AG08396 (cell line): ENCODE data around the gene XIRP2.
A peak's percentile ranks its signal among the peaks of the same experiment; 100 is the strongest.
"Not testable (repeated sequence)": the region's sequence is repeated elsewhere in the genome, so short reads cannot be mapped to it uniquely, and the experiment has no call there.

Source experiments
- DNase-seq: peaks from one replicate; pipeline ENCODE4 v3.0.0; 2012; ENCODE audit warnings: low spot score, mixed read lengths

The XIRP2 gene

GRCh38 chr2:167052825-167053224 is 164.5 kb downstream of the XIRP2 start:
- peak; percentile 10 for DNase-seq

DNA sequence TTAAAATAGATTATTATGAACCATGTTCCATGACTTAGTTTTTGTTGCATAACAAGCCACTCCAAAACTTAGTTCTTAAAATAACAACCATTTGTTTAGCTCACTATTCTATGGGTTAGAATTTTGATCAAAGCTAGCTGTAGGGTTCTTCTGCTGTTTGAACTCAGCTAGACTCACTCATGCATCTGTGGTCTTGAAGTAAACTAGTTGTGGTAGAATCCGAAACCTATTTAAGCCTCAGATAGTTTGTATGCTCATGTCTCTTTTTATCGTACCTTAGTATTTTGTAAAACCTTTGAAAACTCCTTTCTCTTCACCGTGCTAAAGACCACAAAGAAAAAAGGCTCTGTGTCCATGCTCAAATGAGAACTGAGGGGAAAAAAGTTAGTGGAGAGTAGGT is 166.6 kb downstream of the XIRP2 start:
- DNase-seq, result no peak

DNA sequence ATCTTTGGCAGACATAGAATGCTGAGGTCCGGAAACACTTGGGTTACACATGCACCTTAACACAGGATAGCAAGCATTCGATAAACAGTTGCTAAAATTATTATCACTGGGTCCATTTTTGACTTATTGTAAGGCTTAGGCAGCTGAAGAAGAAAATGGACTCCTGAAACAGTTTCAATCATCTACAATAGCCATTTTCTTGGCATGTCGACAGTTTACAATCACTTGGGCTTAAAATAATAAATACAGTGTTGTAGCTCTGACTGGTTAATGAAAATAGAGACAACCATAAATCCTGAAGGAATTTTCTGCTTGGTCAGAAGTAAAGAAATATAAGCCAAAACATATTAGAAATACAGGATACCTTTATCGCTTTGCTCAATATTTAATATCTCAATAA is 169.2 kb downstream of the XIRP2 start:
- no peak for DNase-seq

DNA sequence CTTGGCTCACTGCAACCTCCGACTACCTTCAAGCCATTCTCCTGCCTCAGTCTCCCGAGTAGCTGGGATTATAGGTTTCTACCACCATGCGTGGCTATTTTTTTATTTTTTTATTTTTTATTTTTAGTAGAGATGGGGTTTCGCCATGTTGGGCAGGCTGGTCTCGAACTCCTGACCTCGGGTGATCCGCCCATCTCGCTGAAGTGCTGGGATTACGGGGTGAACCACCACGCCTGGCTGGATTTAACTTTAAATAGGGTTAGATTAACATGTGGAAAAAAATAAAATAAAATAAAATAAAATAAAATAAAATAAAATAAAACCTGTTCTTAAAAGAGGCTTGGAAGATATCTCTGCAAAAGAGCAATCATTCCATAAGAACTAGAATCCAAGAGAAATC is 170.9 kb downstream of the XIRP2 start:
- no peak for DNase-seq

DNA sequence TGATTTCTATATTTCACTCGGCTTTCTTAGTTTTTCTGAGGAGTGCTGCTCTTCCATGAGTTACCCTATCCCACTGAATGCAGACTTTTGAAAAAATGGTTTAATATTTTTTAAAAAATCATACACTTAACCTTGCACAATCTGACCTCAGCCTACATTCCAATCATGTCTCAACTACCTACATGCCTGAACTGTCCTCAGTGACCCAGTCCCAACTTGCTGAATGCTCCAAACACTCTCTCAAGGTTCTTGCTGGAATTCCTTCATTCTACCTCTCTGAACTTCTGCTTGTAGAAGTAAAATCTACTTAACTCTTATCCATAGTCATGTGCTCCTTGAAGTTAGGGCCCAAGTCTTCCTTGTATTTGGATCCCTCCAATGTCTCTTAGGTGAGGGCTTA is 181.6 kb downstream of the XIRP2 start:
- no peak for DNase-seq

- not testable (repeated sequence) for DNase-seq
Observed at GRCh38 chr2:167075708-167076107, 187.4 kb downstream of the XIRP2 start.

GRCh38 chr2:167098931-167099330 is 210.7 kb downstream of the XIRP2 start:
- DNase-seq, result not testable (repeated sequence)

DNA sequence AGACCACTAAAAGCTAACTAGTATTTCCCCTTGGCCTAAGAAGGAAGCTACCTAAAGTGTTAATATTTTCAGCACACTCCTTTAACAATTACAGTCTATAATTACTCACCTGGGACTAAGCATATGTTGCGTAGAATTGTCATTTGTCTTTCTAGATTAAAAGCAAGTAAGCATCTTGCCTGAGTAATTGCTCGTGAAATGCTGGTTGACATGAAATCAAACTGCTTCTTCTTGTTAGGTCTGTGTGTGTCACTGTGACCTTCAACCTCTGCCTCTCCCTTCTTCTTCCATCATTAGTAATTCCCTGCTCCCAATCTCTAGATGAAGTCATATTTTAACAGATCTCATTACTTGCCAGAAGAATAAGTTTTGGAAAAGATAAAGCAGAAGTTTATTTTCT is 212.2 kb downstream of the XIRP2 start:
- DNase-seq, result no peak

GRCh38 chr2:167103028-167103756 is 214.9 kb downstream of the XIRP2 start:
- DNase-seq, result no peak

- no peak for DNase-seq
Observed at GRCh38 chr2:167103757-167104133, 215.5 kb downstream of the XIRP2 start.

DNA sequence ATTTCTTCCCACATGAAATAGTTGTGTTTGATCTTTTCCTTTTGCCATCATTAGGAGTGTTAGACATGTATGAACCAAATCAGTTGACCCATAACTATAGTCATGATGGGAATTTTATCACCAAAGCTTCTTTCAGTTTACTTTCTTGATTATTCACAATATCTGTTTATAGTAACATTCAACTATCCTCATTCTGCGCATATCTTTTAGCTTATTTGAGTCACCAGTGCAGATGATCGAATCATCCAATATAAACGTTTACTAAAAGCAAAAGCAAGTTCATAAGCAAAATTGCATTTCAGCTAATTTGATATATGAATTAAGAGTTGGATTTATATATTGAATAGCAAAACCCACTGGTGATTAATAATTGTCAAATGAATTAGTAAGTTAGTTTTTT is 216.4 kb downstream of the XIRP2 start:
- no peak for DNase-seq

DNA sequence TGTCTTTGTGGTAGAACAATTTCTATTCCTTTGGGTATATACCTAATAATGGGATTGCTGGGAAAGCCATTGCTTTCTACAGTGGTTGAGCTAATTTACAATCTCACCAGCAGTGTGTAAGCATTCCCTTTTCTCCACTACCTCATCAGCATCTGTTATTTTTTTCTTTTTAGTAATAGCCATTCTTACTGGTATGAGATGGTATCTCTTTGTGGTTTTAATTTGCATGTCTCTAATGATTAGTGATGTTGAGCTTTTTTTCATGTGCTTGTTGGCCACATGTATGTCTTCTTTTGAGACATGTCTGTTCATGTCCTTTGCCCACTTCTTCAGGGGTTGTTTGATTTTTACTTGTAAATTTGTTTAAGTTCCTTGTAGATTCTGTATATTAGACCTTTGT is 221.4 kb downstream of the XIRP2 start:
- not testable (repeated sequence) for DNase-seq

GRCh38 chr2:167110345-167110744 is 222.1 kb downstream of the XIRP2 start:
- DNase-seq, result no peak

GRCh38 chr2:167114018-167114417 is 225.7 kb downstream of the XIRP2 start:
- no peak for DNase-seq

GRCh38 chr2:167115541-167115940 is 227.3 kb downstream of the XIRP2 start:
- no peak for DNase-seq

DNA sequence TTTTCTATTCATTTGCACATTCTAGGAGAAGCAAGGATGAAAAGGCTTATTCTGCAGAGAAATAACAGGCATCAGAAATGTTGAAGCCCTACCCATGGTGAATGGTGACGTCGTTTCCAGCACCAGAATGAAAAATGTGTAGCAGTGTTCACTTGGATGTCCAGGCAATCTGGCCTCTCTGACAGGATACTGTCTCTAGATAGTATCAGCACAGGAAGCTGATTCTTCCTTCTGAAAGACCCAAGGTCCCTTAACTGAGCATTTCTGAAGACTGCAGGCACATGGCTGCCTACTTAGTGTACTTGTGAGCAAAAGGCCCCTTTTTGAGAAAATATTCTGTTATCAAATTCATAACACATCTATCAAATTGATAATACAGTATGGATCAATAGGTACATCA is 234.1 kb downstream of the XIRP2 start:
- DNase-seq, result no peak

DNA sequence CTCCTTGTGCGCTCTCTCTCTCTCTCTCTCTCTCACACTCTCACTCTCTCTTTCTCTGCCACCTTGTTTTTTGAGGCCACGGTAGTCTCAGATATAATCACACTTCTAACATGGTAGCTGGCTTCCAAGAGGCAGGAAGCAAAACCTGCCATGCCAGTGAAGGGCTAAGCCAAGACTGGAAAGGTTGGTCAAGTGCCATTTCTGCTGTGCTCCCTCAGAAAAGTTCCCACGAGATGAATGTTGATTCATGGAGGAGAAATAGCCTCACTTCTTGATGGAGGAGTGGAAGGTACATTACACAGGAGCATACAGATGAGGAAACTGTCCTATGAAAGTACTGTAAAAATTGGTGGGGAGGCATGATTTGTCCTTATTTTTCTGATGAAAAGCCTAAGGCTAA is 237.9 kb downstream of the XIRP2 start:
- DNase-seq, result no peak

DNA sequence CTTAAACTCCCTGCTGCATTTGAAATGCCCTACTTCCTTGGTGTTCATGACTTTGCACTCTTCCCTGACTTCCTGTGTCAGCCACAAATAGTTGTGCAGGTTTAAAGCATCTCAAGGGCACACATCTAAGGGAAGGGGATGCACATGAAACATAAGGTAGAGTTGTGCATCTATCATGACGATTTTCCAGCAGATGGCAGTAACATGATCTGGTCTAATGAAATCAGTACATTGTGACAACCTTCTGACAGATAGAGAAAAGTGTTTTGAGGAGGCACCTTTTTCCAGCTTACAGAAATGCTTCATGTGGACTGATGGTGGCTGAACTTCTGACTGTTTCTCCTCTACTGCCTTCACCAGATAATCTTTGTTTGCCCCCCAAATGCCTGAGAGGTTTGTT is 238.9 kb downstream of the XIRP2 start:
- DNase-seq, result no peak

GRCh38 chr2:167128130-167128529 is 239.8 kb downstream of the XIRP2 start:
- no peak for DNase-seq

- no peak for DNase-seq
Observed at GRCh38 chr2:167132066-167132465, 243.8 kb downstream of the XIRP2 start.

DNA sequence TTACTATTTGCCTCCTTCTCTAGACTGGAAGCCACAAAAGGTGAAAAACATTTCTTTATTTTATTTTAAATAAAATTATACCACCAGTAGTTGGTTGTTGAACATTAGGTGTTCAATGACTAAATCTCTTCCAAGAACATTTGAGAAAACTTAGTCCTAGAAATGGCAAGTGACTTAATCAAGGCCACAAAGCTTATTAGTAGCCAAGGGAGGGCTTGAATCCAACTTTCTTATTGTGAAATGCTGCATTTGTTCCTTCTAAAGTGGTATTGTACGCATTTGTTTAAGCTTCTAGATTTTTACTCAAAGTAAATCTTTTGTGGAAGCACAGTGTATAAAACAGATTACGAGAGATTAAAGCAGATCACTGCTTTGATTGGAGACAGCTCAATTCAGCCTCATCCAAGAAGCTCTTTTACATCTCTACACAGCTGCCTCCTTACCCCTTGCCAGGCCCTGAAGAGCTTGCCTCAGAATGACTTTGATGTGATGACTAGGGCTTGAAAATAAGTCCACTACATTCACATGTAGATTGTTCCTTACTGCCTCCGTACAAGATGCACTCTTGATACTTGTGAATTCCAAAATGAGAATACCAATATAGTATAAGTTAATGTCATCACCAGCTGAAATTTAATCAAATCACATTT is 244.8 kb downstream of the XIRP2 start:
- no peak for DNase-seq

DNA sequence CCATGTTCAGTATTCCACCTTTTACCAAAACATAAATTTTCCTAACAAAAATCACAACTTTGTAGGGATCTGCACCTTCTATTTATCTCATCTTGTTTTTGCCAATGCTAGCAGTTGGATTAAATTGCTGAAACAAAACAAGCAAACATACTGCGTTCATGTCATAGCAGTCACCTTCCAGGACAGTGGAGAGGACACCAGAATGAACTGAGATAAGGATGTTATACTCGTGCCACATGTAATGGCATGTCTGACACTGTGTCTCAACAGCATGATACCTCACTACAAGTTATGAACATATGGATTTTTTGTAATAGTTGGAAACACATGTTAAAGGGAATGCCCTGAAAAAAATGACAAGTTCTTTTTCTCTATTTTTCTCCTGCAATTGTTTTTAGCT is 245.3 kb downstream of the XIRP2 start:
- DNase-seq, result no peak

DNA sequence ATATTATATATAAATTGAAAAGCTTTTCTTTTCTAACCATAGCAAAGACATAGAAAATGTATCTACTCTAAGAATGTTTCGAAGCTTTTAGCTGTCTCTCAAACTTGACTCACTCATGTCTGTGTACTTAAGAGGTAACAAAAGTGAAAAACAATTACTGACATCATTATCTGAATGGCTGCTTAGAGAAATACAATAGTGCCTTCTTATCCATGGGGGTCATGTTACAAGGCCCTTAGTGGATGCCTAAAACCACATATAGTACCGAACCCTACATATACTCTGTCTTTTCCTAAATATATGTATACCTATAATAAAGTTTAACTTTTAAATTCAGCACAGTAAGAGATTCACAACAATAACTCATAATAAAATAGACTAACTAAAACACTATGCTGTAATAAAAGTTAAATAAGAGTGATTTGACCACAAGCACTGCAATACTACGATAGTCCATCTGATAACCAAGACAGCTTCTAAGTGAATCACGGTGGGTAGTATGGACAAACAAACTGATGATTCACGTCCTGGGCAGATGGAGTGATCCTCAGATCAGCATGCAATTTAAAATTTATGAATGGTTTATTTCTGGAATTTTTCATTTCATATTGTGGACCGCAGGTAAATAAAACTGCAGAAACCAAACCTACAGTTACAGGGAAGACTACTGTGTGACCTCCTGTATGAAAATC is 246.2 kb downstream of the XIRP2 start:
- DNase-seq, result peak; percentile 29
